IPS-NIHi7 (cell line): ENCODE data around the gene ADSL.
A peak's percentile ranks its signal among the peaks of the same experiment; 100 is the strongest.
"Not testable (repeated sequence)": the region's sequence is repeated elsewhere in the genome, so short reads cannot be mapped to it uniquely, and the experiment has no call there.

ENCODE experiments used
- DNase-seq: peaks from one replicate; pipeline ENCODE4 v3.0.0; 2012; ENCODE audit warnings: mixed read lengths; ENCODE audit errors: extremely low spot score

Gene ADSL

GRCh38 chr22:40346185-40347118 is at the start of gene ADSL:
Gene ADSL, plus strand, starts transcription at chr22:40346500. Its CDS starts 59 bp downstream, at chr22:40346559.
- peak; percentile 96 for DNase-seq

DNA sequence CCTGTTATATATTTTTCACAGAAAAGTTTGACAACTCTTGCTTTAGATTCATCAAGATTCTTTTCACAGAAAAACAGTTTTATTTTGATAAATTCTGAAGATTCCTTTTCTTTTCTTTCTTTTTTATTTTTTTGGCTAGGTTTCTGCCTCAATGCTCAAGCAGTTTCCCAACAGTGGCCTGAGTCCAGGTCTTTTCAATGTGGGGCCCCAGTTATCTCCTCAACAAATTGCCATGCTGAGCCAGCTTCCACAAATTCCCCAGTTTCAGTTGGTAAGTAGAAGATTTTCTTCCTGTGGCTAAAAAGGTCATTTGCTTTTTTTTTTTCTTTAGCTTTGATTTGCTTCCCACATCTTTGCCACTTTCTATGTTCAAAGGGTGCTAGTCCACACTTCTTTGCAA is 46.0 kb upstream of the ADSL start:
- no peak for DNase-seq

DNA sequence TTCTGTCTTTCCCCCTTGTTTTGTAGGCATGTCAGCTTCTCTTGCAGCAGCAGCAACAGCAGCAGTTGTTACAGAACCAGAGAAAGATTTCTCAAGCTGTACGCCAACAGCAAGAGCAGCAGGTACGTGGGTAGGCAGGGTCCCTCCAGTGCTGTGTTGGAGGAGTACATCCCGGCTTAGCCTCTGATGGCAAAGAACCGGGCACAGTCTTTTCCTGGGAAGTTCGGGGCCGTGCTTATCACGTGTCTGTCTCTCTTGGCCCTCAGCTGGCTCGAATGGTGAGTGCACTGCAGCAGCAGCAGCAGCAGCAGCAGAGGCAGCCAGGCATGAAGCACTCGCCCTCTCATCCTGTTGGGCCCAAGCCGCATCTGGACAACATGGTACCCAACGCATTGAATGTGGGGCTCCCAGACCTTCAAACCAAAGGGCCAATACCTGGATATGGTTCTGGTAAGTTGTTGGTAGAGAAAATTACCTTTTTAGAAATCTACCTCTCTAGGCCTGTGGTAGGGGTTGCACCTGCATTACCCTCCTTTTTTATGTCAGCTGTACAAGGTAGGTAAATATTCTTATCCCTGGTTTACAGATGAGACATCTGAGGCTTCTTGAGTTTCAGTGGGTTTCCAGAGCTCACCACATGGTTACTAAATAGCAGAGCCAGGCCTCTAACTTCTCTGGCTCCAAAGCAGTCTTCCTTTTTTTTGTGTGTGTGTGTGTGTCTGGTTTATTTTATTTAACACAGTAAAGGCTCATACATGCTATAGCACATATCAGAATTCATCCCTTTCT is 45.2 kb upstream of the ADSL start:
- no peak for DNase-seq

GRCh38 chr22:40302149-40302548 is 44.2 kb upstream of the ADSL start:
- no peak for DNase-seq

DNA sequence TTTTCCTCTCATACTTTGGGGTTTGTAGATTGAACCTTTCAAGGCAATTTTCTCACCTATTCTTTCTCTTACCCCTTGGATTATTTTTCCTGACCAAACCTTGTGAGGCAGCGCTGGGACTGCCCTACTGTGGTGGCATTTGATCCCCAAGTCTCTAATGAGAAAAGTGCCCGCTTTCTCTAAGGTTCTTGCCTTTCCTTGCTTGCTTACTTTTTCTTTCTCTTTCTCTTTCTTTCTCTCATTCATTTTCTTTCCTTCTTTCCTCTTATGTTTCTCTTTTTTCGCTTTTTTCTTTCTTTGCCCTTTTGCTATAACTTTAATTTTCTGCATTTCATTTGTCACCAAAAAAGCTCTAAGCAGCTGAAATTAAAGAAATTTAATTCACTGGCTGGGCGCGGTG is 40.7 kb upstream of the ADSL start:
- no peak for DNase-seq

DNA sequence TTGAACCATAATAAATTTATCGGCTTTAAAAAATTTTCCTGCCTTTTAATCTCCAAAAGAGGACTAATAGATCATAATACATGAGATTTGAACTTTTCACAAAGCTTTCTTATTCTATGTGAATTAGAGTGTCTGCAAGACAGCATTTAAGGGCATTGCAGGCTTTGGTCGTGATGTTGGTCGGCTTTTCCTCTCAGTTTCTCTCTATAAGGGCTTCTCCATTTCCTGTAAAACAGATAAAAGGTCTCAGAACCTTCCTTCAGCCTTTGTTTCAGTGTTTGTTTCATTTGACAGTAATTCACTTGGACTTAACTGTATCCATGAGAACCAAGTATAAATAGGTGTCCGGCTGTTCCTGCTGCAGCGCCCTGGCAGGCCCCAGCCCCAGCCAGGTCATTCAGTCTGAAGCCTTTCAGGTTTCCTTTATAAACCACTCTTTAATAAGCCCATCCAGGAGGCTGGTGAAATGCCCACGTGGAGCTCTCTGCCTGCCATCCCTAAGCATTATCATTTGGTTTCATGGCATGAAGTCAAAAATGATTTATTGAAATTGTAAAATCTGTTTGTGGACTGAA is 37.2 kb upstream of the ADSL start:
- no peak for DNase-seq

DNA sequence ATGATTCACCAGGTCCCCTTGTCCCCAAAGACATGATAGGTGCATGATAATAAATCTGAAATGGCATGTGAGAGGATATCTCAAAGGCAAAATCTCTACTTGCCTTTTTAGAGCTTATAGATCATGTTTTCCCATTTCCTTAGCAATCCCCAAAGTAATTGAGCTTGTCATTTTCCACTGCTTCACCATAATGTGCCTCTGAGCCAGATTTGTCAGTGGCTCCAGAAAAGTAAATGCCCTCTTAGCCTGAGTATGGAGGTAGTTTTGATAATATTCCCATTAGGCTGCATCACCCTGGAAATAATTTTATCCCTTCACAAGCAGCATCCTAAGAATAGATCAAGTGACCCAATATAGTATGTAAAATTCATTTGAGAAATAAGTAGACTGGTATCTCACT is 36.7 kb upstream of the ADSL start:
- DNase-seq, result no peak

DNA sequence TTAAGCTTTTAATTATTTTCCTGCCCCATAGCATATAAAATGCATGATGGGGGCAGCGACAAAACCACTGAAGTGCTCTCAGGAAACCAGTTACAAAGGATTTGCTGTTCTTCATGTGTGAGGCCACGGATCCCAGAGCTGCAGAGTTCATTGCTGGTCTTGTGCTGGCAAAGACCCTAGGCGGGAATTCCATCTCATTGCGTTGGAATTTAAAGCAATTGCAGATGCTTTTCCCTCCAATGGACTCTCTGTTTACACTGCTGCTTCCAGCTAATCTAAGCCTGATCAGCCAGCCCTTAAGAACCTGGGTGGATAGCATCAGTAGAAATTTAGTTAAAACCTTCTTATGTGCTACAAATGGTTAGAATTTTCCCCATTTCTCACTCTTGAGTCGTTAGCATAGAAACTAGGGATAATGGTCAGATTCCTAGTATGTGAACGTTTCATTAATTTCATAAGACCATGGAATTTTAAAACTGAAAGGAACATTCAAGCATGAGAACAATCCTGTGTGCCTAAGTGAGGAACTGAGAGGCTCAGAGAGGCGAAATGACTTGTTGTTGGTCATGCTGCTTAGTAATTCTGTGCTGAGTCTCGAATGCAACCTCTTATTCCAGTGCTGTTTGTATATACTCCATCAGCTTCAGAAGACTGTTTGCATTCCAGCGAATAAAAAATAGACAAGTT is 36.1 kb upstream of the ADSL start:
- DNase-seq, result no peak

DNA sequence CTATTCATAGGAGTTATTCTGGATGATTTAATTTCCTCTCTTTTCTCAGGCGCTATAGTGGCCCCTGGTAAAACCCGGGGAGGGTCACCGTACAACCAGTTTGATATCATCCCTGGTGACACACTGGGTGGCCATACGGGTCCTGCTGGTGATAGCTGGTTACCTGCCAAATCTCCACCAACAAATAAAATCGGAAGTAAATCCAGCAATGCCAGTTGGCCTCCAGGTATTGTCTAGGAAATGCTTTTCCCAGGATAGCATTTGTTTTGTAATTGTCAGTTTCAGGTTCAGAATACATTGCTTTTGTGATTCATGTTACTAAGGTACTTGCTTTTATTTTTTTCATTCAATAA is 35.6 kb upstream of the ADSL start:
- no peak for DNase-seq

GRCh38 chr22:40311646-40312045 is 34.7 kb upstream of the ADSL start:
- DNase-seq, result not testable (repeated sequence)

DNA sequence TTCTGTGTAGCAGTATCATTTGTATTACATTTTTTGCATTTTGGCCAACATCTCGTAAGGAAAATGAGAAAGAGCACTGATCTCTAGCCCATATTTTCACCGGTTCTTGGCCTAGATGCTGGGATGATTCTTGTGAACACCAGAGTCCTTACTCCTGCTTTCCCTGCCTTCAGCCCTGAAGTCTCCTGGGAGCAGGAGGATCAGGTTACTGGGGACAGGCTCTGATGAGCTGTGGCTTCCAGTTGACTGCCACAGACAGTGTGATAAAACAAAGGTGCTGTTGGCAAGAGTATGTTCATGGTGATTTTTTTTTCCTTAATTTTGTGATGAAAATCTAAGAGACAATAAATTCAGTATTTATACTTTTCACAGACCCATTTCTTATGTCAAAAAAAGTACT is 34.2 kb upstream of the ADSL start:
- no peak for DNase-seq

DNA sequence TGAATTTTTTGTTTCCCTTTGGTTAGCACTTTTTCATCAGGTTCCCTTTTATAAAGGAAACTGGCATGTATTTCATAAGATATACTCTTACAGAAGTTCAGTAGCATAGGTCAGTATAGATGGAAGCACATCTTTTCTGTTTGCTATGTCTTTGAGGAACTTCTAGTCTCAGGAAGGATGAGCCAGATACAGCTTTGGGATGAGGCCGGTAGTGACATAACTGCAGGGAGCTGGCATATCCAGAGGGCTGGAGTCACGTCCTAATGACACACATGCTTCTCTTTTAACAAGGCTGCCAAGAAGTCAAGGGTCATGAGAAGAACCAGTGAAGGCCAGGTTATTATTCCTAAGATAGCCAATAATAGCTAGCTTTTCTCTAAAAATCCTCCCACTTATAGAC is 33.3 kb upstream of the ADSL start:
- DNase-seq, result no peak

- DNase-seq, result no peak
These were observed 32.3 kb upstream of the ADSL start for GRCh38 chr22:40314041-40314440.

- no peak for DNase-seq
These were observed 25.6 kb upstream of the ADSL start for GRCh38 chr22:40320687-40321086.

DNA sequence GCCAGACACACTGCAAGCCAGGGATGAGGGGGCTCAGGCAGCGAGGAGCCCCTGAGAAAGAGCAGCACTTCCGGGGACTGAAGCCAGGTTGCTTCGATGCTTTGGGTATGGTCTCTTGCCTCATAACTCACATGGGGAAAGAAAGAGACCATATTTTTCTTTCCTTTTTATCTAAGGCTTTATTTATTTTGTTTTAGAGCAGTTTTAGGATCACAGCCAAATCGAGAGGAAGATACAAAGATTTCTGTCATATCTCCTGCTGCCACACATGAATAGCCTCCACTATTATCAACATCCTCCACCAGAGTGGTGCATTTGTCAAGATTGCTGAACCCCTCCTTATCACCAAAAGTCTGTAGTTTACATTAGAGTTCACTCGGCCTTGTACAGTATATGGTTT is 24.3 kb upstream of the ADSL start:
- DNase-seq, result no peak

DNA sequence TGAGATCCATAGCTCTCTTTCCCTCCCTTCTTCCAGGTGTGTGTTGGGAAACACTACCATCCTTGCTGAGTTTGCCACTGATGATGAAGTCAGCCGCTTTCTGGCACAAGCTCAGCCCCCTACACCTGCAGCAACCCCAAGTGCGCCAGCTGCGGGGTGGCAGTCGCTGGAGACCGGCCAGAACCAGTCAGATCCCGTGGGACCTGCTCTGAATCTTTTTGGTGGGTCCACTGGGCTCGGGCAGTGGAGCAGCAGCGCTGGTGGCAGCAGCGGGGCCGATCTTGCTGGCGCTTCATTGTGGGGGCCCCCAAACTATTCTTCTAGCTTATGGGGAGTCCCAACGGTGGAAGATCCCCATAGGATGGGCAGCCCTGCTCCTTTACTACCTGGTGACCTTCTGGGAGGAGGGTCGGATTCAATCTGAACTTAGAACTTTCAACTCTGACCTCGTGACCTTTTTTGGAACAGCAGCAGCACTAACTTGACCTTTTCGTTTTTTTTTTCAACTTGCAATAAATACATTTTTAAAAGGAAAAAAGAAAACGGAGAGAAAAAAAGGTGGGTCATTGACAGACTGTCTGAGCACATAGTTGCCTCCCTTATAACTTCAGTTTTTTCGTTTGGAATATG is 23.4 kb upstream of the ADSL start:
- no peak for DNase-seq

GRCh38 chr22:40323681-40324171 is 22.6 kb upstream of the ADSL start:
- DNase-seq, result no peak

DNA sequence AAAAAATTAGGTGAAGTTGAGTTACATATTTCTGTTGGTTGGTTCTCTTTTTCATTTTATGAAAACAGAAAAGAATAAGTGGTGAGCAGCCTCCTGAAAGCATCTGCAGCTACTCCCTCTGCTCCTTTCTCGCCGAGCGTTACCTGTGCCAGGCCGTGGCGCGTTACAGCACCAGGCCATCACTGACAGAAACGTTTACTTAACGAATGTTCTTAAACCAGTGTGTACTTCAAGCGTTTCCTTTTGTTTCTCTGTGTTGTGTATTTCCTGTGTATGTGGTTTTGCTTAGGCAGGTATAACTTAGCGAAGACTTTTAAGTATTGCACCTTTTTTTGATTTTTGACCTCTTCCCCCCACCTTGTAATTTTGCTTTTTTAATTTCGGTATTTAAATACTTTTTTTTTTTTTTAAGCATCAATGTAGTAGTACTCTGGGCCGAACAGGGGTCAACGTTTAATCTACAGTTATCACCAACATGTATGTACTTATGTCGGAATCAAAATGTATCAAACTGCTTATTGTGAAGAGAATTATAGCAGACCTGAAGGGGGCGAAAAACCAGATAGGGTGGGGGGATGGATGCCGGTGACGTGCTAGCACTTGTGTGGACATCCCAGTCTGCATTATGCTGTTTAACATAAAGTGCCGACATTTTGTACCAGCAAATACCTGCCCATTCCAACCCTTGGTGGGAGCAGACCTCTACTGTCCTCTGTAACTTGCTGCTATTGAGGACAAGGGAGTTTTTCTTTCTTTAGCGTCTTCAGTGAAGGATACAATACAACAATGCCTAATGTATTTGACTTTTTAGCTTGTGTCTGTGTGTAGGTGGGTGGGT is 21.6 kb upstream of the ADSL start:
- DNase-seq, result no peak

DNA sequence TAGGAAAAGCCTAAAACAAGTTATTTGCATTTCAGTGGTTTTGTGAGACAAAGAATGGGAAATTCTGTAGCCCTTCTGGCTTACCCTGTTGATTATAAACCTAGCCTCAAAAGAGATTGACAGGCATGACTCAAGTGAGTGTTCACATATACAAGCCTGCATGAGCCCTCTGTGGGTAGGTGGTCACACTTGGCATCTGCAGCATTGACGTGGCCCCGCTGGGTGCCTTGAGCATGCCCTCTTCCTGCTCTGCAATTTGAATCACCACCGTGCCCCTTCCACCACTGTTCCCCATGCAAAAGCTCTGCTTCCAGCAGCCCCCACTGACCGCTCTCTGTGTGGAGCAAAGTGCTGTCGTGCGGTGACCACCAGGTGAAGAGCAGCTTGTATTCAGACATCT is 21.0 kb upstream of the ADSL start:
- no peak for DNase-seq

GRCh38 chr22:40326905-40327735 is 19.2 kb upstream of the ADSL start:
- DNase-seq, result peak; percentile 49
